Activated CD8-positive, alpha-beta memory T cell treated with anti-CD3 and anti-CD28 coated beads, Interleukin-2, amount 50 U/mL, for 24 hours (primary cell): ENCODE results near the gene CS.
"Not testable (repeated sequence)": the region's sequence is repeated elsewhere in the genome, so short reads cannot be mapped to it uniquely, and the experiment has no call there.

Source experiments
- DNase-seq: peaks from one replicate; pipeline ENCODE4 v3.0.0-alpha.2; 2020; ENCODE audit errors: extremely low read depth

The CS gene

DNA sequence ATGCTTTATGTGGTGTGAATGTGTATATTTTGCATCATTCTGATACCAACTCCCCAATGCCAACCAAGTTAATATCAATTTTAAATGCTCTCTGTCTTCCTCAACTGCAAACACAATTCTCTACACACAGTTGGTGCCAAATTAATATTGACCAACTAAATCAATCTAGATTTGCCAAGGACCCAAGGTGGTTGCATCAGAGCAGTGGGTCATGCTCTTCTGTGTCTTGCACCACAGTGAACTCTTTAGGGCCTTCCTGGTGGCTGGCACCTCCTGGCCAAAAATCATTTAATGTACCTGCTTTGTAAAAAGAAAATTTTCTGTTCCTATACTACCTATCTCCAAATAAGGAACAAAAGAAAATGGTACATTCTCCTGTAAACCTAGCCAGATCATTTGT, 19.3 kb downstream of the CS start:
- no peak for DNase-seq

DNA sequence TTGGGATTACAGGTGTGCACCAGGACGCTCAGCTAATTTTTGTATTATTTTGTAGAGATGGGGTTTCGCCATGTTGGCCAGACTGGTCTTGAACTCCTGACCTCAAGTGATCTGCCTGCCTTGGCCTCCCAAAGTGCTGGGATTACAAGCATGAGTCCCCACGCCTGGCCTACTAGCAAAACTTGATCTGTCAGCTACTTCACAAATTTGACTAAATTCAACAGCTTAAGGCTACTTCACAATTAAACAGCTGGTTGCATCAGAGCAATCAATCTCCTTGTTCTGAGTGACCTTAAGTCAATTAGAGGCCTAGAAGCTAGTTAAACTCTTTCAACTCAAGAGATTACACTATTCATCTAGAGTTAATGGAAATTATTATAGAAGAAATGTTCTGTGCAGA, 21.2 kb downstream of the CS start:
- DNase-seq = no peak

DNA sequence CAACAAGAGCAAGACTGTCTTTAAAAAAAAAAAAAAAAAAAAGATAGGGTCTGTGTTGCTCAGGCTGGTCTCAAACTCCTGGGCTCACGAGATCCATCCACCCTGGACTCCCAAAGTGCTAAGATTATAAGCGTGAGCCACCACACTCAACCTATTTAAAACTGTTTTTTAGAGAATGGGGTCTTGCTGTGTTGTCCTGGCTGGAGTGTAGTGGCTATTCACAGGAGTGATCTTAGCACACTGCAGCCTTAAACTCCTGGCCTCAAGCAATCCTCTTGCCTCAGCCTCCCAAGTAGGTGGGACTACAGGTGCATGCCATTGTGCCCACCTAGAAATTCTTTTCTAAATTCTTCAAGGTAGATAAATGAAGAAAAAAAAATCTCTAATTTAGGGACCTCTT, 25.8 kb downstream of the CS start:
- no peak for DNase-seq

DNA sequence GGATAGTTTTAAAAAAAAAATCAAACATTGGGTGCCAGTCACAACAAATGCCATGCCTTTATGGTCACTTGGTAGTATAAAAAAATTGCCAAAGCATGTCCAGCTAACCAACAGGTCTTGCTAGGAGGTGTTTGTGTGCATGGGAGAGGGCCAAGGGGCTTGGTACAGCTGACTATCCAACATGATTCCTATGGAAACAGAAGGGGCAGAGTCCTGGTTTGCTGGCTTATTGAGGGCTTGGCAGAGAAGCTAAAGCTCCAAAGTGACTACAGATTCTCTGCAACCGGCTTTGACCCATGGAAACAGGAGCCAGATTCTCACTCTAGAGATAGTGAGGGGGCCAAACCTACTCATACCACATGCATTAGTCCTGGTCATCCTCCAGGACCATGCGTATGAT, 27.7 kb downstream of the CS start:
- DNase-seq = not testable (repeated sequence)

DNA sequence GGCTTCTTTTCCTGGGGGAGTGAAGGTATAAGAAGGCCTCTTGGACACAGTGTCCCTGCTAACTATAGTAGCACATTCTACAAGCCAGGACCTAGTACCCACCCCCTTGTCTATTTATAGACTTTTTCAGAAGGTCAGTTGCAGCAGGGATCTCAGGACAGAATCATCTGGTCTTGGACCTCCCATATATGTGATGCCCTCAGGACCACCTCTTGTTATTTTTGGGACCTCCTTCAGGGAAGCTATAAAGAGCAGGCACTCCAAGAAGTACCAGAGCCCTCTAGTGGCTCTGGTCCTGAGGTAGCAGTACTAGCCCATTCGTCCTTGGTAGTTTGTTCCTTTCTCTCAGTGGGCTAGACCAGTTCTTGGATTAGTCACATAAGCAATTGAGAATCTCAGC, 29.1 kb downstream of the CS start:
- no peak for DNase-seq

DNA sequence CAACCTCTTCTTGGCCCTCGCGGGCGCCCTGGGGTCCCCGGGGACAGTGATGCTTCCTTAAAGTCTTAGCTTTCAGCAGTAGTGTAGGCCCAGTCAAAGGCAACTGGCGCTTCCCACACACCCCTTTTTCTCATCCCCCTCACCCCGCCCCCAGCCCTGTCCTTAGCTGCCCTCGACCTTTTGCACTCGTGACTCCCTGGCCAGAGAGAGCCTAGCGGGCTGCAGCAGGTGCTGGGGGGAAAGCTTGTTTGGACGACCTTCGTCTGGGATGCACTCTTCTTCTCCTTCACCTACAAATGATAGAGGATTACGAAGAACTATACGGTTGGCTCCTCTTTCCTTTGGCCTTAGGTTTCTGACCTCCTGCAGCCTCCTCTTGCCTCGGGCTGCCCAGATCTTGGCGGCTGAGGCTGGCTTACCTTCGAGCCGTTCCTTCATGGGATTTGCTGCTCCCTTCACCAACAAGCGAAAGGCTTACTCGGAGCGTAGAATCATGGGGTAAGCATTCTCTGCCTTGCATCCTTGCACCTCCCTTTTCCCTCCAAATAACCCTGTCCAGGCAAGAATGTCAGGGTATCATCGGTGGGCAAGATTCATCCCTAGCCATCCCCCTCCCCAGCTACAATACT, 32.6 kb downstream of the CS start:
- no peak for DNase-seq

DNA sequence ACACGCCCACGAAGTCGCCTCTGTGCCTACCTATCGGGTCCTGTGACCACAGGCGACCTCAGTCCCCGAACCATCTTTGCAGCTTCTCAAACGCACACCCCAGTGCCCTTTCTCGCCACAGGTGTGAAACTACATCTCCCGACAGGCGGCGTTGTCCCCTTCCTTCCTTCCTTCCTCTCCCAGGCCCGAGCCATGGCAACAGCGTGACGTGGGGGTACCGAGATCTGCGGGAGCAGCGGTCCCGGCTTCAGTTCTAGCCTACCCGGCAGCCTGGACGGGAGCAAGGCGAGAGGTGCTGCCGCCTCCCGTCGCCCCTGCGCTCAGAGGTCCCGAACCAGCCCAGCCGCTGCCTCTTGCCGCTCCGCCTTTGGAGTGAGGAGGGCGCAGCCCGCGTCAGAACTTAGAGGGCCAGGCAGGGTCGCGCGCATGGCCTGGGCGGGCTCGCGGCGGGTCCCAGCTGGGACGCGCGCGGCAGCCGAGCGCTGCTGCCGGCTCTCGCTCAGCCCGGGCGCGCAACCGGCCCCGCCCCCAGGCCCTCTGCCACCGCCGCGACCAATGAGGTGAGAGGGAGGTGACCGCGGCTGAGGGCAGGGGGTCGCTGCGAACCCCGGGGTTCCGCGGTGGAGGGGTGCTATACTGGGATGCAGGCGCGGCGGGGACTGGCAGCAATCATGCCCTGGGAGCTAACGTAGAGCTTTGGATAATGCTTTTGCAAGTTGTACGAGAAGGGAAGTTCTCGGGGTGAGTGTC, 33.3 kb downstream of the CS start, which contains the start of gene COQ10A:
TSS of gene COQ10A (plus strand) at position 250 of the 750 bp plus-strand sequence. CDS start at position 427, 177 bp downstream.
- peak; percentile 81 for DNase-seq

DNA sequence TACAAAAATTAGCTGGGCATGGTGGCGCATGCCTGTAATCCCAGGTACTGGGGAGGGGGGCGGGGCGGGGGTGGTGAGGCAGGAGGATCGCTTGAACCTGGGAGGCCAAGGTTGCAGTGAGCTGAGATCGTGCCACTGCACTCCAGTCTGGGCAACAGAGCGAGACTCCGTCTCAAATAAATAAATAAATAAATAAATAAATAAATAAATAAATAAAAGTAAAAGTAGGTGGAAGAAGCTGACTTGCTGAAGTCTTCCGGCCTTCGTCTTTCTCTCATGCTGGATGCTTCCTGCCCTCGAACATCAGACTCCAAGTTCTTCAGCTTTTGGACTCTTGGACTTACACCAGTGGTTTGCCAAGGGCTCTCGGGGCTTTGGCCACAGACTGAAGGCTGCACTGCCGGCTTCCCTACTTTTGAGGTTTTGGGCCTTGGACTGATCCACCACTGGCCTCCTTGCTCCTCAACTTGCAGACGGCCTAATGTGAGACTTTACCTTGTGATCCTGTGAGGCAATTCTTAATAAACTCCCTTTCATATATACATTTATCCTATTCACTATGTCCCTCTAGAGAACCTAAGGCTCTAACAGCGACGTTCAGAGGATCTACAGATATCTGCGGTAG, 34.0 kb downstream of the CS start:
- DNase-seq = not testable (repeated sequence)

DNA sequence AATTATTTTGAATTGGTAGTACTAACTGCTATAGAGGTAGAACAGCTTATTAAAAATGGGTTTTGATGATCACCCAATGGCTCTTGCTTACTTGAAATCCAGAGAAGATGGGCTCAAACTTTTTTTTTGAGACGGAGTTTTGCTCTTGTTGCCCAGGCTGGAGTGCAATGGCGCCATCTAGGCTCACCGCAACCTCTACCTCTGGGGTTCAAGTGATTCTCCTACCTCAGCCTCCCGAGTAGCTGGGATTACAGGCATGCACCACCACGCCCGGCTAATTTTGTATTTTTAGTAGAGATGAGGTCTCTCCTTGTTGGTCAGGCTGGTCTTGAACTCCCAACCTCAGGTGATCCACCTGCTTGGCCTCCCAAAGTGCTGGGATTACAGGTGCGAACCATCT, 37.2 kb downstream of the CS start:
- not testable (repeated sequence) for DNase-seq

DNA sequence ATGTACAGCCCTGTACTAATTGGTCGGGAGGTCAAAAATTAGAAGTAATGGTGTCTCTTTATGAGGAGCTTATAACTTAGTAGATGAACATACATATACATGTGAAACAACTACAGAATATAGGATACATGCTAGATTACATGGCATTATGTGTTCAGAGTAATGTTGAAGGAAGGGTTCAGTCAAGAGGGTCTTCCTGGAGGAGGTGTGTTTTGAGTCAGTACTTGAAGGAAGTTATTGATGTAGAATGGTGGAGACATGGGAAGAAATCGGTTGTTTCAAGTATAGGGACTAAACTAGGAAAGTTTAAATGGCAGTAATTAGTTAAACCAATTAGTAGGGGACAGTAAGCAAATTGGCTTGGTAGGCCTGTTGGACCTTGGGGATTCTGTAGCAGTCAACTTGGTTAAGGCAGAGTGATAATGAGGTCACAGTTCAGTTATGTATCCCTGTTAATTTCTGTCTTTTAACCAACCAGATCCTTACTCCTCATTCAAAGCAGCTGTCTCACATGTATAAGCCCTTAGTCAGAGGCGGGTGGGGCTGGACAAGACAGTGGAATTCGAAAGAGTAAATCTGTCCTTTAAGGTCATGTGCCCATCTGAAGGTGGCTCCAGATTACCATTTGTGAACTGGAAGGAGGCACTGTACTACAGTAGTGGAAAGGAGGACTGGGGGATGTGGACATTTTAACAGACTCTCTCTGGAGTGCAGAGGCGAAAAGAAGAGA, 38.5 kb downstream of the CS start:
- no peak for DNase-seq

DNA sequence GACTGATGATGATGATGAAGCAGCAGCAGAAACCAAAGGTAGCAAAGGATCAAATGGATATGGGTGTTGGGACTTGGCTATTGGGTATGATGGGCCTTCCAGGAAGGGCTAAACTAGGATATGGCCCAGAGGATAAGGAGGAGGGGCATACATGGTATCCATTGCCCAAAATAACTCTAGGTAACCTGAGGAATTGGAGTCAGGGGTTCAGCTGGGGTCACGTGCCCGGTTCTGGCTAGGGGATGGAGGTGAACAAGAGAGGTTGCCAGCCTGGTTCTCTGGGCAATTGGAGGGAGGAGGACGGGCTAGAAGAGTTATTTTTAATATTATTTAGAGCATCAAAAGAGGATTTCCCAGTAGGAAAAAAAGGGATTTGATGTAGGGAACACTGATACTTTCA, 39.2 kb downstream of the CS start:
- no peak for DNase-seq

DNA sequence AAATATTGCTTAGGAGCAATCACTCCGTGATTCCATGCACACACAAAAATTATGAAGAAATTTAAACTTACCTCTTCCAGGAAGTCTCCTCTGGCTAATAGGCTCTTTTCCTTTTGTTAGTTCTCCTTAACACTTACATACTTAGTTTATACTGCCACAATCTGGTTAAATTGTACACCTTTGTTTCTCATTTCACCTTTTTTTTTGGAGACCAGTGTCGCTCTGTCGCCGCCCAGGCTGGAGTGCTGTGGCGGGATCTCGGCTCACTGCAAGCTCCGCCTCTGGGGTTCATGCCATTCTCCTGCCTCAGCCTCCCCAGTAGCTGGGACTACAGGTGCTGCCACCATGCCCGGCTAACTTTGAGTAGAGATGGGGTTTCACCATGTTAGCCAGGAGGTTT, 39.8 kb downstream of the CS start:
- no peak for DNase-seq

DNA sequence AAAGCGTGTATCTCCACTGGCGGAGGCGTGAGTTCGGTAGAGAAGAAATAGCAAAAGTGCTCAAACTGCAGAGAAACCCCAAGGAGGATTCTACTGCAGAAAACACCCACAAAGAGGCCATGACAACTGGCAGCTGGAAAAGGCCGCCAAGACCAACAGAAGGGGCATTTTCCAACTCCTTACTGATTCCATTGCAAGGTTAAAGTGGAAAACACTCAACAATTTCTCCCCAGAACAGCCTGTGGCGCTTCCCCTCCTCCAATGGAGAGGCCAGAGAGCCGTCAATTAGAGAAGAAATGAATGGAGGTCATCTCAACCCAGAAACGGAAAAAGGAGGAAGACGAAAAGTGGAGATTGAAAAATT, 41.3 kb downstream of the CS start:
- DNase-seq = no peak

DNA sequence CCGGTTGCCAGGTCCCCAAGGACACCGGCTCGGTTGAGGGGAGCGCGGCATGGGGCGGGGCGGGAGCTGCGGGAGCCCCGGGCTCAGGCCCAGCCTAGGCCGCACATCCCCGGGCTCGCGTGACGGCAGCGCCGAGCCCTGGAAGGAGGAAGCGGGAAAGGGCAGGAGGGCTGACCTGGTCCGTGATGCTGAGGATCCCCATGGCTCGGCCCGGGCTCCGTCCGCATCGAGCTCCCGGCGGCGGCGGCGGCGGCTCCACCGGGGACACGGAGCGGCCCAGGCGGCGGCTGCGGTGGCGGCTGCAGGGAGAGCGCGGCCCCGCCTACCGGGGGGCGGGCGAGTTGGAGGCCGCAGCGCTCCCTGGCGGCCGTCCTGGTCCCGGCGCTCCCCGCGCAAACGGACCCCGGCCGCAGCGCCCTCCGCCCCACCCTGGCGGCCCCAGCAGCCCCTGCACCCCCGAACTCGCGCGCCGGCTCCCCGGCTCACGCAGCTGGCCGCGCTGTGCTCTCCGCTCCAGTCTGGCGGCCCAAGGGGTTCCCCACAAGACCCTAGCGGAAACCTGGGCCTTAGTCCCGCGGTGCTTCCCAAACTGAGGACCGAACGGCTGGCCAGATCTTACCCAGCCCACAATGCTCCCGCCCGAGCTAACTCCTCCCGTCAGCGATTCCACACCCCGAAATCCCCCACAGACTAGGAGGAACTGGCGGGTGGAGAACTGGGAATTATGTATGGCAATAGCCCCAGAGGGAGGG, 41.9 kb downstream of the CS start, which contains the start of gene ANKRD52:
TSS of gene ANKRD52 (minus strand) at position 317 of the 752 bp plus-strand sequence. CDS start at position 202, 115 bp downstream.
- peak; percentile 35 for DNase-seq

DNA sequence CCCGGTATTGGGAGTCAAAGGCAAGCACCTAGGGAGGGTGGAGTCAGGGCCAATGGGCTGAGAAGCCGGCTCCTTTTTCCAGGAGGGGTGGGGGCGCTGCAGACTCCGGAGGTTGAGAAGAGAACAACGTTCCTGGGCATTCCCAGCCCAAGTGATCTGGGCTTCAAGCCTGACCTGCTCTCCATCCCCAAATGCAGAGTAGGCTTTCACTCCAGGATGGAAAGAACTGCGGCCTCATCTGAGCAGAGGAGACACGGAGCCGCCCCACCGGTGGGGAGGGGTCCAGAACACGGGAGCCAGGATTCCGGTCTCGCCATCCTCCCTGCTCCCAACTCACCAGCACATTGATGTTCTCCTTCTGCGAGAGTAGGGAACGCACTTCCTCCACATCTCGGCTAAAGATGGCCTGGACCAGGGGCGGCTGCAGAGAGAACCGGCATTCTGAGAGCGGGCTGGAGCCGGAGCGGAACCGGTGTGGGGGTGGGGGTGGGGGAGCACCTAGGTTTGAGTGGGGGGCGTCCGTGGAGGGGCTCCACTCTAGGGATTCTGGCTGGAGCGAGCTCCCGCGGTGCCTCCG, 42.6 kb downstream of the CS start:
- no peak for DNase-seq

DNA sequence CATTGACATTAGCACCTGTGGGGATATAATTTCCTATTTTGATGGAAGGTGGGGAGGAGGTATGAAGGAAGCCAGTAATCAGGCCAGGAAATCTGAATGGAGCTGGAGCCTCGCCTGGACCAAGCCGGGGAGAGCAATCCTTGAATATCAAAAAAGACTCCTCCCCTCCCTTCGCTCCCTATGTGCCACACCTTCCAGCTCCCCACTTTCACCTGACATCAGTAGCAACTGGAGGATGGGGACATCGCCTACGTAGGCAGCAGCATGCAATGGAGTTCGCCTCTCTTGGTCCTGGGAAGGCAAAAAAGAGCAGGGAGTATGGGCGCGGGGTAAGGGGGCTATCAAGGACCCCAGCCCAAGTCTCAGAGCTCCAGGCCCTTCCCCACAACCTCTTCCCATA, 43.1 kb downstream of the CS start:
- DNase-seq = no peak

DNA sequence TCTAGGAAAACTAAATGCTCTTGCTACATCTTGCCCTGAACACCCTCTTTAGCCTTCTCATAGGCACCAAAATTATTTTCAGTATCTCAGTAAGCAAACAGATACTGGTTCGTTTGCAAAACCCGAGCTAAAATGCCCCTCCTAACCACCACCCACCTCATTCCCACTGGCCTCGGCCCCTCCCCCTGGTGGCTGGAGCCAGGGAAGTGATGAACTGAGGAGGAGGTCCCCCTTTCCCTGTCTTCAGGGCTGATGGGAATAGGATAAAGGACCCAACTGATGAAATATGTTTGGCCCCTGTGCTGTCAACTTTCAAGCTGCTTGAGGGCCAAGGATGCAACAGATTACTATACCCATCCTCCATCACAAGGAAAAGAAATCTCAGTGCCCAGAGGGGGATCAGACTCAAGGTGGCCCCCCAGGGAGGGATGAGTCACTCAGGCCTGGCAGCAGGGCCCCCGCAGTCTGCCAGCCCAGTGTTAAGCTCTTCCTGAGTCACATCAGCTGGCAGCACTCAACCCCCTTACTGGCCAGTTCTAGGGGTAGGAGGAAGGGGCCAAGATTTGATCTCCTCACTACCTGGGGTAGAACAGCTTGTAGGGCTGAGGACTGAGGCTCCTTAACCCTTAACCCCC, 43.7 kb downstream of the CS start:
- no peak for DNase-seq

DNA sequence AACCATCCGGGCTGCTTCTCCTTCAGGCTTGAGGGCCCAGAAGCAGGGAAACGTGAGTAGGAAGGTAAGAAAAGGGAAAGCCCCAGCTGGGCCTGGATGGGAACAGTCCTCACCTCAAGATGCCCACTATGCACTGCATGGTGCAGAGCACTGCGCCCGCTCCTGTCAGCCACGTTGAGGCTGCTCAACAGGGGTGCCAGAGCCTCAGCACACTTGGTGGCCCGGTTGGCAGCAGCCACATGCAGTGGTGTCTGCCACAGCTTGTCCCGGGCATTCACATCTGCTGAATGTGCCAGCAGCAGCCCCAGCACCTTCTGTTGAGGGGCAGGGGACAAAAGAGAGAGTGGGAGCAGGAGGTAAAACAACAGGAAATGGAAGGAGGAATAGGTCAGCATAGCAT, 44.5 kb downstream of the CS start:
- no peak for DNase-seq

DNA sequence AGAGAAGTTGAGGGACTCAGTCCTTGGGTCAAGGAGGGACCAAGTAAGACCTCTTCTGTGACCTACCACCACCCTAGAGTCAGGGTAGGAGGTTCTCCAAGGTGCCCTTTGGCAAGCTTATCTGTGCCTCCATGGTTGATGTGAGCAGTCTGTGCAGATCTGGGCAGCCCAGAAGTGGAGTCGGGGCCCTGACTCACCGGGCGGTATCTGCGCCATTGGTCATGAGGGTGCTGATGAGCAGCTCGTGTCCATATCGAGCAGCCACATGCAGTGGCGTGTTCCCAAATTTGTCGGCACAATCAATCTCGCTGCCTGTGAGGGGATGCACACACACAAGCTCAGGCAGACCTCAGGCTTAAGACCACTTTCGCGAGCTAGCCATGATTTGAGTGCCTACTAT, 47.0 kb downstream of the CS start:
- DNase-seq = no peak

DNA sequence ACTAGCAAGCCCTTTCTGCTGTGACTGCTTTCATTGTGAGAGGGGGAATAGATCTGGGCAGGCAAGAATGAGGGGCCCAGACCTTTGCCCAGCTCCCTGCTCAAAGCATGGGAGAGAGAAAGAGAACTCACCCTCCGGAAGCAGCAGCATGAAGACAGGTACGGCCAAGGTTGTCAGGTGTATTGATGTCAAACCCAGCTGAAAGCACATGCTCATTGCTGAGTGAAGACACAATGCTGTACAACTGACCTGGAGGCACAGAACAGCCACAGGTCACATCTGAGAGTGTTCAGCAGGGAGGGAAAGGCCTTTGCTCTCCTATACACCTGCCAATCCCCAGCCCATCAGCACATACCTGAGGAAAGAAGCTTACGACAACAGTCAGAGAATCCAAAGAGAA, 47.5 kb downstream of the CS start:
- DNase-seq = no peak

DNA sequence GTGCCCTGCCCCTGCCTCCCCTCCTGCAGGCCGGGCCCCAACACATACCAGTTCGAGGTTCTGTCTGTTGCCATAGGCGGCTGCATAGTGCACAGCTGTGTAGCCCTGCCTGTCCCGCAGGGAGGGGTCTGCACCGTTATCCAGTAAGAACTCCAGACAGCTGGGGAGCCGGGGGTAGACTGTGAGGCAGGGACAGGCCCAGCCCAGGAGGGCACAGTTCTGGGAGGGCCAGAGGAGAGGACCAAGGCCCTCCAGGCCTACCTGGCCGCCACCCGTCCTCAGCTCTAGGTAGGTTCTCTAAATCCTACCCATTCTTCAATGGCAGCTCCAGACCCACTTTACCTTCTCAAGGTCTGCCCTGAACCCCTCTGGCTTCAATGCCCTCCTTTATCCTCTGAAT, 51.4 kb downstream of the CS start:
- no peak for DNase-seq
